ENCODE results near the gene SIT1.

DNA sequence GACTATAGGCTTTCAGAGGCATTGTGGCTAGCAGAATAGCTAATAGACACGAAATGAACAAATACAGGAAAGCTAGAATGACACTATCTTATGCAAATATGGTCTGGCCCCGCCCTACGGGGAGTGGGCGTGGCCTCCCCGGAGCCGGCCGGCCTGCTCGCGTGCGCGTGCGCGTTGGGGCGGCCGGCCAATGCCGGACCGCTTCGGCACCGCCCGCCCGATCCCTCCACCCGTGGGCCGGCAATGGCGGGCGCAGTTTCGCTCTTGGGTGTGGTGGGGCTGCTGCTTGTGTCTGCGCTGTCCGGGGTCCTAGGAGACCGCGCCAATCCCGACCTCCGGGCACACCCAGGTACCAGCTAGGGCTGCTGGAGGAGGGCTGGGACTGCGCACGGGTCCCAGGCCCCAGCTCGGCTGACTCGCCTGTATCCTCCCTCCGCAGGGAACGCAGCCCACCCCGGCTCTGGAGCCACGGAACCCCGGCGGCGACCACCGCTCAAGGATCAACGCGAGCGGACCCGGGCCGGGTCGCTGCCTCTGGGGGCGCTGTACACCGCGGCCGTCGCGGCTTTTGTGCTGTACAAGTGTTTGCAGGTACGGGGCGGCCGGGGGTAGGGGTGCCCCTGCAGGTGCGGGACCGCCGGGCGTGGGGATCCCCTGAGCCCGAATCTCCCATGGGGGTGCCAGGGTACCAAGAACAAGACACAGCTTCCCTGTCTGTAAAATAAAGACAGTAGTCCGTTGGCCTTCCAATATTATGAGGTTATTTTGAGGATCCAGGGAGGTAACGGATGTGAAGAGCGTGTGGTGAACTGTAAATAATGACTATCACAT is 7.6 kb upstream of the SIT1 start, which contains the start of gene CCDC107:
- TF ChIP-seq EP300 (IDR thresholded peaks at IDR 0.05), result no peak
- TF ChIP-seq, protein P1, sequence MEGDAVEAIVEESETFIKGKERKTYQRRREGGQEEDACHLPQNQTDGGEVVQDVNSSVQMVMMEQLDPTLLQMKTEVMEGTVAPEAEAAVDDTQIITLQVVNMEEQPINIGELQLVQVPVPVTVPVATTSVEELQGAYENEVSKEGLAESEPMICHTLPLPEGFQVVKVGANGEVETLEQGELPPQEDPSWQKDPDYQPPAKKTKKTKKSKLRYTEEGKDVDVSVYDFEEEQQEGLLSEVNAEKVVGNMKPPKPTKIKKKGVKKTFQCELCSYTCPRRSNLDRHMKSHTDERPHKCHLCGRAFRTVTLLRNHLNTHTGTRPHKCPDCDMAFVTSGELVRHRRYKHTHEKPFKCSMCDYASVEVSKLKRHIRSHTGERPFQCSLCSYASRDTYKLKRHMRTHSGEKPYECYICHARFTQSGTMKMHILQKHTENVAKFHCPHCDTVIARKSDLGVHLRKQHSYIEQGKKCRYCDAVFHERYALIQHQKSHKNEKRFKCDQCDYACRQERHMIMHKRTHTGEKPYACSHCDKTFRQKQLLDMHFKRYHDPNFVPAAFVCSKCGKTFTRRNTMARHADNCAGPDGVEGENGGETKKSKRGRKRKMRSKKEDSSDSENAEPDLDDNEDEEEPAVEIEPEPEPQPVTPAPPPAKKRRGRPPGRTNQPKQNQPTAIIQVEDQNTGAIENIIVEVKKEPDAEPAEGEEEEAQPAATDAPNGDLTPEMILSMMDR (IDR thresholded peaks at IDR 0.05), result peak in 3 of 4 experiments; percentile 43 to 59 (median 49)
- peak; percentile 87 to 88 for TF ChIP-seq POLR2A (IDR thresholded peaks at IDR 0.05)
- TF ChIP-seq POLR2AphosphoS5 (IDR thresholded peaks at IDR 0.05), result peak; percentile 91 to 96 (median 94)

Measured in sigmoid colon (tissue), 4 donors.